Measurements from ENCODE around the gene PTP4A2.

- TF ChIP-seq CREB1 (IDR thresholded peaks at IDR 0.05) (no peak), JUND (IDR thresholded peaks at IDR 0.05; ENCODE audit: low read length) (no peak)
- TF ChIP-seq, protein P1, sequence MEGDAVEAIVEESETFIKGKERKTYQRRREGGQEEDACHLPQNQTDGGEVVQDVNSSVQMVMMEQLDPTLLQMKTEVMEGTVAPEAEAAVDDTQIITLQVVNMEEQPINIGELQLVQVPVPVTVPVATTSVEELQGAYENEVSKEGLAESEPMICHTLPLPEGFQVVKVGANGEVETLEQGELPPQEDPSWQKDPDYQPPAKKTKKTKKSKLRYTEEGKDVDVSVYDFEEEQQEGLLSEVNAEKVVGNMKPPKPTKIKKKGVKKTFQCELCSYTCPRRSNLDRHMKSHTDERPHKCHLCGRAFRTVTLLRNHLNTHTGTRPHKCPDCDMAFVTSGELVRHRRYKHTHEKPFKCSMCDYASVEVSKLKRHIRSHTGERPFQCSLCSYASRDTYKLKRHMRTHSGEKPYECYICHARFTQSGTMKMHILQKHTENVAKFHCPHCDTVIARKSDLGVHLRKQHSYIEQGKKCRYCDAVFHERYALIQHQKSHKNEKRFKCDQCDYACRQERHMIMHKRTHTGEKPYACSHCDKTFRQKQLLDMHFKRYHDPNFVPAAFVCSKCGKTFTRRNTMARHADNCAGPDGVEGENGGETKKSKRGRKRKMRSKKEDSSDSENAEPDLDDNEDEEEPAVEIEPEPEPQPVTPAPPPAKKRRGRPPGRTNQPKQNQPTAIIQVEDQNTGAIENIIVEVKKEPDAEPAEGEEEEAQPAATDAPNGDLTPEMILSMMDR (IDR thresholded peaks at IDR 0.05; ENCODE audit: control extremely low read depth in 1 of 3, insufficient read depth in 1 of 3, low read depth in 1 of 3, low read length in 3 of 3), result no peak
Observed at GRCh38 chr1:31868862-31869261, 69.3 kb downstream of the PTP4A2 start.
